ENCODE data around the gene CSPG4. TPM values are rescaled to one million over a fixed set of nuclear protein-coding genes. Genes with fewer than 3 reads are reported as not detected.
"Not testable (repeated sequence)": the region's sequence is repeated elsewhere in the genome, so short reads cannot be mapped to it uniquely, and the experiment has no call there.

CSPG4 gene
- total and polyA plus RNA-seq, 8 donors, result 1.8 to 44.6 (median 20.3) TPM

GRCh38 chr15:75694241-75695182 is 18.1 kb downstream of the CSPG4 start:
- H3K9me3 ChIP-seq, result no peaks in the 10 kb centered on the region
- DNase-seq, result peak; percentile 67 to 86
- intact Hi-C loops (cut with DNase I; ENCODE audit: low total_unique reads), result no loop called here
- 15 to 27% (median 17%) methylated on average over 20 of the region's 20 CpGs for WGBS, 5 donors
- peak overlapping the region; percentile 6 to 94 (median 79) for H3K27ac ChIP-seq
- peaks cover 0 to 3% (median 0%) of the 10 kb centered on the region in 3 donors for H3K27me3 ChIP-seq
- H3K4me3 ChIP-seq, result no peak overlapping the region
- TF ChIP-seq POLR2AphosphoS5 (IDR thresholded peaks at IDR 0.05) (peak in 2 of 3 donors; percentile 70 to 78), CTCF (IDR thresholded peaks at IDR 0.05) (peak in 5 of 7 experiments; percentile 24 to 45 (median 31)), EP300 (IDR thresholded peaks at IDR 0.05) (no peak), POLR2A (IDR thresholded peaks at IDR 0.05) (no peak)
- H3K36me3 ChIP-seq, result peaks cover 0 to 32% (median 13%) of the 10 kb centered on the region in 4 donors
- H3K4me1 ChIP-seq, result peaks cover 26 to 64% (median 44%) of the 10 kb centered on the region in 4 donors

- TF ChIP-seq EP300 (IDR thresholded peaks at IDR 0.05) (no peak), CTCF (IDR thresholded peaks at IDR 0.05) (no peak), POLR2AphosphoS5 (IDR thresholded peaks at IDR 0.05) (no peak), POLR2A (IDR thresholded peaks at IDR 0.05) (no peak)
- peaks cover 24 to 57% (median 39%) of the 10 kb centered on the region in 4 donors for H3K4me1 ChIP-seq
- H3K4me3 ChIP-seq, result no peak overlapping the region
- no peaks in the 10 kb centered on the region for H3K9me3 ChIP-seq
- H3K36me3 ChIP-seq, result peaks cover 0 to 40% (median 20%) of the 10 kb centered on the region in 4 donors
- H3K27ac ChIP-seq, result peak overlapping the region; percentile 9 to 94 (median 79)
- intact Hi-C loops (cut with DNase I; ENCODE audit: low total_unique reads), result no loop called here
- peak in 1 of 2 donors; percentile 63 for DNase-seq
- peaks cover 0 to 3% (median 0%) of the 10 kb centered on the region in 3 donors for H3K27me3 ChIP-seq
- 44 to 62% (median 55%) methylated on average over 9 to 14 of the region's 14 CpGs for WGBS, 5 donors
Measured at GRCh38 chr15:75693501-75694240, 19.0 kb downstream of the CSPG4 start.

- H3K36me3 ChIP-seq, result peaks cover 0 to 47% (median 24%) of the 10 kb centered on the region in 4 donors
- H3K9me3 ChIP-seq; H3K27me3 ChIP-seq; H3K4me3 ChIP-seq; DNase-seq; intact Hi-C loops (cut with DNase I; ENCODE audit: low total_unique reads): not testable (repeated sequence)
- peaks cover 24 to 50% (median 36%) of the 10 kb centered on the region in 4 donors for H3K4me1 ChIP-seq
- WGBS, 5 donors, result 62 to 81% (median 73%) methylated on average over 5 to 11 of the region's 15 CpGs
- H3K27ac ChIP-seq, result peak overlapping the region in 3 of 5 donors; percentile 79 to 94 (median 84)
Measured at GRCh38 chr15:75693028-75693427, 19.6 kb downstream of the CSPG4 start.

GRCh38 chr15:75692311-75692710 is 20.3 kb downstream of the CSPG4 start:
- DNase-seq, result not testable (repeated sequence)
- peaks cover 4 to 54% (median 29%) of the 10 kb centered on the region in 4 donors for H3K36me3 ChIP-seq

GRCh38 chr15:75689429-75689828 is 23.2 kb downstream of the CSPG4 start:
- intact Hi-C loops (cut with DNase I; ENCODE audit: low total_unique reads), result loop anchor here (10.0 kb wide), 1 partner anchor 115 kb away; no protein-coding TSS in a partner anchor
- WGBS, 5 donors, result 81 to 93% (median 91%) methylated on average over 6 to 20 of the region's 20 CpGs
- not testable (repeated sequence) for H3K27me3 ChIP-seq, DNase-seq, H3K27ac ChIP-seq, H3K4me3 ChIP-seq, H3K9me3 ChIP-seq
- Histone ChIP-seq H3K4me1 (peaks cover 11 to 27% (median 18%) of the 10 kb centered on the region in 4 donors), H3K36me3 (peaks cover 4 to 73% (median 39%) of the 10 kb centered on the region in 4 donors)

More at GRCh38 chr15:75692311-75692710, 20.3 kb downstream of the CSPG4 start:
- 58 to 75% (median 71%) methylated on average over 4 of the region's 4 CpGs for WGBS, 5 donors
- H3K9me3 ChIP-seq; H3K27me3 ChIP-seq; H3K27ac ChIP-seq; H3K4me3 ChIP-seq; intact Hi-C loops (cut with DNase I; ENCODE audit: low total_unique reads): not testable (repeated sequence)
- peaks cover 24 to 43% (median 35%) of the 10 kb centered on the region in 4 donors for H3K4me1 ChIP-seq
